HG03135 (cell line): Measurements from ENCODE around the gene PCNX4.

Source experiments
- ATAC-seq: cut with Tn5 transposase; IDR thresholded peaks from one replicate; pipeline ENCODE4 v1.9.1; 2021; ENCODE audit warnings: mild to moderate bottlenecking, moderate library complexity; ENCODE audit not compliant: unreplicated experiment

The PCNX4 gene

GRCh38 chr14:60204843-60205774 is 113.4 kb downstream of the PCNX4 start:
- peak; percentile 47 for ATAC-seq

DNA sequence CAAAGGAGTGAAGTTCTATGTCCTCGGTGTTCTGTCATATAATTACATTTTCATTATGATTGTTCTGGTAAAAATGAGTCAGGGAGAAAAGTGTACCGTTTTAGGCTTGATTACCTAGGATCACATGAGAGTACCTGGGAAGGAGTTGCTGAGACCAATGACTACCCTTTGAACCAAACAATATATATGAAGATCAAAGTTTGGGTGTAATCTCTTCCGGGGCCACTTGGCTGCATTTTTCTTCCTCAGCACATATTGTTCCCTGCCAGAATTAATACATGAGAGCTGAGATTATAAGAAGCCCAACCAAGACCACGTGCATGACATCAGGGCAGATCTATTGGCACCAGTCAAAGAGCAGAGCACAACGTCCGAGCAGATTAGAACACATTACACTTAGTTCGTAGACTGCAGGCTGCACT is 114.5 kb downstream of the PCNX4 start:
- ATAC-seq = no peak

DNA sequence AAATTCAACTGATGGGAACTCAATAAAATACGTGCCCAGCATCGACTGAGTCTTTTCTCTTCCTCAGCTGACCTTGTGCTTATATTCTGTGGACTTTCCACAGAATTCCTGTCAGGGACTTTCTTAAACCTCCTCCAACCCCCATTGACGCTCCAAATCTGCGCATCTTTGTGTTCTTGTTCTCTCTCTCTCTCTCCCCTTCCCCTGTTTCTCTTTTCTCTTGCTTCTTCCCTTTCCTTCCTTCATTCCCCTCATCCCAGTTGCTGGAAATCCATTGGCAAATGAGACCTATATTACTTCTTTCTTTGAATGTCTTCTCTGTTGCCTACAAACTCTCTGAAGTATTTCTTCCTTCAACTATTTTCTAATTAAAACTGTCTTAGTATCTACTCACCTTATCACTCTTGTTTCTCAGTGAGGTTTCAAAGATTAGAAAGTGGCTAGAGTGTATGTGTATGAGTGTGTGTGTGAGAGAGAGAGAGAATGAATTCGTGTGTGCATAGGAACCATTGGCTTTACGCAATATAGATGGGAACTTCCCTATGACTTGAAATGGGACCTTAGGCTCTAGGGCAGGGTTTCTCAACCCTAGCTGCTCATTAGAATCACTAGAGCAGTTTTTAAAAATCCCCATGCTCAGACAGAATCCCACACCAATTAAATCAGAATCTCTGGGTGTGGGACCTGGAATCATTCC is 115.3 kb downstream of the PCNX4 start:
- ATAC-seq = peak; percentile 37

- no peak for ATAC-seq
These were observed 119.0 kb downstream of the PCNX4 start for GRCh38 chr14:60210703-60211102.

- no peak for ATAC-seq
These were observed 119.4 kb downstream of the PCNX4 start for GRCh38 chr14:60211153-60211552.

- peak; percentile 94 for ATAC-seq
These were observed 121.0 kb downstream of the PCNX4 start for GRCh38 chr14:60212503-60213371.

GRCh38 chr14:60214003-60214402 is 122.3 kb downstream of the PCNX4 start:
- ATAC-seq = no peak

GRCh38 chr14:60214415-60215126 is 122.8 kb downstream of the PCNX4 start:
- ATAC-seq = no peak

DNA sequence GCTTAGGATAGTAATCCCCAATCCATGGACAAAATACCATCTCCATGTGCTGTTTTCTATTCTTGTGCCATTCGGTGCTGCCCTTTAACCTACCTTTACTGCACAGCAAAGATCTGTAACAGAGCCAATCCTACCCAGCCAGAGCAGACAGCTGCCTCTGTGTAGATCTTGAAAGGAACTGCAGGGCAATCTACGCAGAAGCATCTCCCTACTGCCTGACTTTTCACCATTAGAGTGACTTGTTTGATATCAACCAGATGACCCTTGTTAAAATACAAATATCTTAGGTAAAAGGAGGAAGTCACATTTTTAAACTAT is 123.4 kb downstream of the PCNX4 start:
- no peak for ATAC-seq

GRCh38 chr14:60215520-60216420 is 124.0 kb downstream of the PCNX4 start:
- ATAC-seq = no peak

DNA sequence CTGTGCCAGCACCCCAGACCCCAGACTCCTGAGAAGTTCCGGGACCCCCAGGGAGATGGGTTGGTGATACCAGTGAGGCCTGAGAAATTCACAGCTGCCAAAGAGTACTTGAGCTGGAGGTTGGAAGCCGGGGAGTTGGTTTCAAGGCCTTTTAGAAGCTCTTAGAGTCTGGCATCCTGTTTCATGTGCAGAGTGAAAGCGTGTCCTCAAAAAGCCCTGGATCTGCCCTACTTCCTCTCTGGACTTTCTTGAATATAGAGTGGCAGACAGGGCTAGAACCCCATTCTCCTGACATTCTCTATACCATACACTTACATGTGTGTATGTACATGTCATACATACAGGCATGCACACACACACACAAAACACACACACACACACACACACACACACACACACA is 126.0 kb downstream of the PCNX4 start:
- ATAC-seq = no peak
